Activated T-cell treated with anti-CD3 and anti-CD28 coated beads, Interleukin-2, amount 50 U/mL, for 72 hours (primary cell): Measurements from ENCODE around the gene TRAF3IP1. TPM values are rescaled to one million over a fixed set of nuclear protein-coding genes. Genes with fewer than 3 reads are reported as not detected.
"Not testable (repeated sequence)": the region's sequence is repeated elsewhere in the genome, so short reads cannot be mapped to it uniquely, and the experiment has no call there.

Source experiments
- ATAC-seq, 2 donors: fragments of 150-1000 bp; cut with Tn5 transposase; replicated peaks in 1 of 2; 2 replicates each; pipeline ENCODE4 v1.10.0; 2021; ENCODE audit warnings: moderate library complexity in 2 of 2, mild to moderate bottlenecking in 1 of 2
- DNase-seq, 2 donors: peaks; one replicate each; pipeline ENCODE4 v3.0.0; 2021 to 2022; ENCODE audit warnings: mixed read lengths in 1 of 2
- H3K27ac Mint-ChIP-seq: one replicate; pipeline ENCODE4 v1.8.0; 2022; ENCODE audit warnings: mild to moderate bottlenecking, moderate library complexity, mixed read lengths
- H3K27me3 Mint-ChIP-seq: one replicate; pipeline ENCODE4 v1.8.0; 2022; ENCODE audit warnings: low read depth, mixed read lengths
- H3K36me3 Mint-ChIP-seq, 2 donors: one replicate each; pipeline ENCODE4 v1.8.0; 2022; ENCODE audit warnings: mixed read lengths in 2 of 2, mild to moderate bottlenecking in 1 of 2; ENCODE audit not compliant: insufficient read depth in 2 of 2
- H3K4me1 Mint-ChIP-seq: one replicate; pipeline ENCODE4 v1.8.0; 2022; ENCODE audit warnings: low read depth, mixed read lengths
- H3K4me3 Mint-ChIP-seq, 2 donors: one replicate each; pipeline ENCODE4 v1.8.0; 2022; ENCODE audit warnings: mild to moderate bottlenecking in 2 of 2, mixed read lengths in 2 of 2, moderate library complexity in 2 of 2
- H3K9me3 Mint-ChIP-seq, 2 donors: one replicate each; pipeline ENCODE4 v1.8.0; 2022; ENCODE audit warnings: mixed read lengths in 2 of 2
- total RNA-seq, 2 donors: library from RNA; stranded (reverse); gene quantifications; one replicate each; pipeline ENCODE4 v1.2.3, GENCODE V29; 2022

Gene TRAF3IP1
- total RNA-seq, 2 donors from 2014 or later: 7.0 to 13.1 TPM

GRCh38 chr2:238305965-238306671 is 14.2 kb upstream of the TRAF3IP1 start:
- Mint-ChIP-seq H3K27me3 (peaks cover 10% of the 10 kb centered on the region), H3K9me3 (no peaks in the 10 kb centered on the region), H3K36me3 (no peaks in the 10 kb centered on the region), H3K4me1 (no peaks in the 10 kb centered on the region), H3K4me3 (no peak overlapping the region), H3K27ac (no peak overlapping the region)
- ATAC-seq (no peak), DNase-seq (no peak)

- ATAC-seq: no peak
- Mint-ChIP-seq H3K4me1 (no peaks in the 10 kb centered on the region), H3K36me3 (no peaks in the 10 kb centered on the region), H3K4me3 (no peak overlapping the region), H3K27ac (no peak overlapping the region), H3K9me3 (no peaks in the 10 kb centered on the region), H3K27me3 (peaks cover 15% of the 10 kb centered on the region)
- DNase-seq: no peak
Measured at GRCh38 chr2:238306672-238306998, 13.7 kb upstream of the TRAF3IP1 start.

- no peak overlapping the region for H3K4me3 Mint-ChIP-seq
- H3K4me1 Mint-ChIP-seq: no peaks in the 10 kb centered on the region
- no peaks in the 10 kb centered on the region for H3K36me3 Mint-ChIP-seq
- H3K27me3 Mint-ChIP-seq: peaks cover 16% of the 10 kb centered on the region
- no peaks in the 10 kb centered on the region for H3K9me3 Mint-ChIP-seq
- DNase-seq: no peak
- H3K27ac Mint-ChIP-seq: no peak overlapping the region
- ATAC-seq: no peak
Measured at GRCh38 chr2:238308177-238308576, 12.1 kb upstream of the TRAF3IP1 start.

GRCh38 chr2:238310721-238311120 is 9.6 kb upstream of the TRAF3IP1 start:
- not testable (repeated sequence) for H3K9me3 Mint-ChIP-seq, H3K4me1 Mint-ChIP-seq, DNase-seq, H3K36me3 Mint-ChIP-seq, H3K27ac Mint-ChIP-seq, H3K4me3 Mint-ChIP-seq, ATAC-seq
- H3K27me3 Mint-ChIP-seq: peaks cover 16% of the 10 kb centered on the region

- H3K4me3 Mint-ChIP-seq: no peak overlapping the region
- ATAC-seq (peak; percentile 84 to 96), DNase-seq (peak; percentile 28 to 46)
- H3K9me3 Mint-ChIP-seq: no peaks in the 10 kb centered on the region
- H3K27ac Mint-ChIP-seq: no peak overlapping the region
- H3K36me3 Mint-ChIP-seq: no peaks in the 10 kb centered on the region
- peaks cover 16% of the 10 kb centered on the region for H3K27me3 Mint-ChIP-seq
- H3K4me1 Mint-ChIP-seq: no peaks in the 10 kb centered on the region
Measured at GRCh38 chr2:238313289-238313990, 6.9 kb upstream of the TRAF3IP1 start.

- Mint-ChIP-seq H3K9me3 (no peaks in the 10 kb centered on the region), H3K36me3 (no peaks in the 10 kb centered on the region), H3K27me3 (peaks cover 16% of the 10 kb centered on the region), H3K27ac (no peak overlapping the region), H3K4me1 (no peaks in the 10 kb centered on the region), H3K4me3 (no peak overlapping the region)
- no peak for ATAC-seq
- no peak for DNase-seq
Measured at GRCh38 chr2:238313991-238314350, 6.3 kb upstream of the TRAF3IP1 start.

- H3K27me3 Mint-ChIP-seq: peaks cover 16% of the 10 kb centered on the region
- no peak overlapping the region for H3K27ac Mint-ChIP-seq
- H3K4me1 Mint-ChIP-seq: no peaks in the 10 kb centered on the region
- ATAC-seq: no peak
- H3K9me3 Mint-ChIP-seq: no peaks in the 10 kb centered on the region
- no peaks in the 10 kb centered on the region for H3K36me3 Mint-ChIP-seq
- H3K4me3 Mint-ChIP-seq: no peak overlapping the region
- DNase-seq: no peak
Measured at GRCh38 chr2:238314576-238314975, 5.7 kb upstream of the TRAF3IP1 start.

- no peak for DNase-seq
Measured at GRCh38 chr2:238315031-238315595, 5.2 kb upstream of the TRAF3IP1 start.

GRCh38 chr2:238320648-238321281 is 447 bp downstream of the TRAF3IP1 start:
- H3K36me3 Mint-ChIP-seq: no peaks in the 10 kb centered on the region
- DNase-seq (peak; percentile 17), ATAC-seq (peak; percentile 25 to 50)
- peaks cover 15% of the 10 kb centered on the region for H3K4me1 Mint-ChIP-seq
- H3K27me3 Mint-ChIP-seq: no peaks in the 10 kb centered on the region
- no peak overlapping the region for H3K27ac Mint-ChIP-seq
- no peaks in the 10 kb centered on the region for H3K9me3 Mint-ChIP-seq
- peak overlapping the region; percentile 78 to 82 for H3K4me3 Mint-ChIP-seq

More at GRCh38 chr2:238315031-238315595, 5.2 kb upstream of the TRAF3IP1 start:
- H3K27ac Mint-ChIP-seq: no peak overlapping the region
- no peaks in the 10 kb centered on the region for H3K4me1 Mint-ChIP-seq
- no peak overlapping the region for H3K4me3 Mint-ChIP-seq
- peaks cover 16% of the 10 kb centered on the region for H3K27me3 Mint-ChIP-seq
- no peaks in the 10 kb centered on the region for H3K36me3 Mint-ChIP-seq
- ATAC-seq: no peak
- H3K9me3 Mint-ChIP-seq: no peaks in the 10 kb centered on the region

GRCh38 chr2:238321467-238321866 is 1.1 kb downstream of the TRAF3IP1 start:
- H3K27me3 Mint-ChIP-seq: no peaks in the 10 kb centered on the region
- H3K4me1 Mint-ChIP-seq: peaks cover 15% of the 10 kb centered on the region
- H3K36me3 Mint-ChIP-seq: no peaks in the 10 kb centered on the region
- ATAC-seq: no peak
- DNase-seq: no peak
- H3K4me3 Mint-ChIP-seq: peak overlapping the region; percentile 70 to 78
- no peak overlapping the region for H3K27ac Mint-ChIP-seq
- no peaks in the 10 kb centered on the region for H3K9me3 Mint-ChIP-seq

GRCh38 chr2:238322001-238322411 is 1.7 kb downstream of the TRAF3IP1 start:
- Mint-ChIP-seq H3K4me3 (peak overlapping the region; percentile 70 to 78), H3K4me1 (peaks cover 15% of the 10 kb centered on the region), H3K27ac (no peak overlapping the region), H3K36me3 (no peaks in the 10 kb centered on the region), H3K27me3 (no peaks in the 10 kb centered on the region), H3K9me3 (no peaks in the 10 kb centered on the region)
- ATAC-seq: no peak
- DNase-seq: no peak

GRCh38 chr2:238324248-238324647 is 3.9 kb downstream of the TRAF3IP1 start:
- not testable (repeated sequence) for H3K27ac Mint-ChIP-seq, ATAC-seq, H3K9me3 Mint-ChIP-seq, DNase-seq, H3K4me3 Mint-ChIP-seq, H3K27me3 Mint-ChIP-seq
- peaks cover 0 to 15% of the 10 kb centered on the region in 2 donors for H3K36me3 Mint-ChIP-seq
- H3K4me1 Mint-ChIP-seq: peaks cover 15% of the 10 kb centered on the region

GRCh38 chr2:238325694-238326093 is 5.4 kb downstream of the TRAF3IP1 start:
- Mint-ChIP-seq H3K9me3 (no peaks in the 10 kb centered on the region), H3K27ac (no peak overlapping the region), H3K27me3 (no peaks in the 10 kb centered on the region), H3K36me3 (peaks cover 0 to 16% of the 10 kb centered on the region in 2 donors), H3K4me1 (peaks cover 15% of the 10 kb centered on the region), H3K4me3 (no peak overlapping the region)
- ATAC-seq (no peak), DNase-seq (no peak)
